HG03196 (cell line): ENCODE results near the gene KIF26B.
"Not testable (repeated sequence)": the region's sequence is repeated elsewhere in the genome, so short reads cannot be mapped to it uniquely, and the experiment has no call there.

Source experiments
- ATAC-seq: cut with Tn5 transposase; IDR thresholded peaks from one replicate; pipeline ENCODE4 v1.9.1; 2021; ENCODE audit not compliant: unreplicated experiment

The KIF26B gene

GRCh38 chr1:245311887-245312536 lies 157.2 kb downstream of the KIF26B start:
- no peak for ATAC-seq

- ATAC-seq = no peak
Observed at GRCh38 chr1:245313576-245313975, 158.8 kb downstream of the KIF26B start.

- ATAC-seq = no peak
Observed at GRCh38 chr1:245316784-245317183, 162.0 kb downstream of the KIF26B start.

- no peak for ATAC-seq
Observed at GRCh38 chr1:245317217-245317616, 162.4 kb downstream of the KIF26B start.

GRCh38 chr1:245319094-245319493 lies 164.3 kb downstream of the KIF26B start:
- ATAC-seq = no peak

- no peak for ATAC-seq
Observed at GRCh38 chr1:245322673-245323072, 167.9 kb downstream of the KIF26B start.

GRCh38 chr1:245323765-245324164 lies 169.0 kb downstream of the KIF26B start:
- not testable (repeated sequence) for ATAC-seq

GRCh38 chr1:245325922-245326795 lies 171.4 kb downstream of the KIF26B start:
- ATAC-seq = no peak

- no peak for ATAC-seq
Observed at GRCh38 chr1:245327360-245327759, 172.6 kb downstream of the KIF26B start.

- ATAC-seq = no peak
Observed at GRCh38 chr1:245327842-245328241, 173.1 kb downstream of the KIF26B start.

- ATAC-seq = no peak
Observed at GRCh38 chr1:245330951-245331350, 176.2 kb downstream of the KIF26B start.

- no peak for ATAC-seq
Observed at GRCh38 chr1:245332085-245332484, 177.3 kb downstream of the KIF26B start.

- ATAC-seq = no peak
Observed at GRCh38 chr1:245332513-245332912, 177.7 kb downstream of the KIF26B start.

GRCh38 chr1:245334235-245334634 lies 179.4 kb downstream of the KIF26B start:
- no peak for ATAC-seq

GRCh38 chr1:245334827-245335490 lies 180.2 kb downstream of the KIF26B start:
- ATAC-seq = no peak

GRCh38 chr1:245335684-245336083 lies 180.9 kb downstream of the KIF26B start:
- ATAC-seq = not testable (repeated sequence)

- no peak for ATAC-seq
Observed at GRCh38 chr1:245336149-245336983, 181.6 kb downstream of the KIF26B start.

- ATAC-seq = not testable (repeated sequence)
Observed at GRCh38 chr1:245336984-245337355, 182.2 kb downstream of the KIF26B start.

- no peak for ATAC-seq
Observed at GRCh38 chr1:245337829-245338484, 183.2 kb downstream of the KIF26B start.

GRCh38 chr1:245338485-245338877 lies 183.7 kb downstream of the KIF26B start:
- no peak for ATAC-seq
